ENCODE measurements around the gene FAM118B. TPM values are rescaled to one million over a fixed set of nuclear protein-coding genes. Genes with fewer than 3 reads are reported as not detected.

The FAM118B gene
- total RNA-seq, 2 donors from 2014 or later = 6.7 to 36.9 TPM

- no peak for TF ChIP-seq CTCF (IDR thresholded peaks at IDR 0.05)
- TF ChIP-seq POLR2A (IDR thresholded peaks at IDR 0.05) = no peak
- Histone ChIP-seq H3K36me3 (replicated peaks in 1 of 2; ENCODE audit: insufficient read depth in 1 of 2, low read depth in 2 of 2) (peaks cover 30 to 50% of the 10 kb centered on the region in 2 donors), H3K4me1 (peaks cover 16% of the 10 kb centered on the region), H3K4me3 (no peak overlapping the region), H3K27ac (no peak overlapping the region), H3K27me3 (no peaks in the 10 kb centered on the region), H3K9me3 (no peaks in the 10 kb centered on the region)
- intact Hi-C loops (cut with DNase I) = no loop called here
- ATAC-seq = no peak
- no peak for DNase-seq
- WGBS, 2 donors = 90 to 92% methylated on average over 6 of the region's 6 CpGs
Measured at GRCh38 chr11:126263489-126263888, 51.9 kb downstream of the FAM118B start.

- DNase-seq (no peak), ATAC-seq (no peak)
- Histone ChIP-seq H3K27ac (no peak overlapping the region), H3K36me3 (replicated peaks in 1 of 2; ENCODE audit: insufficient read depth in 1 of 2, low read depth in 2 of 2) (peaks cover 30 to 50% of the 10 kb centered on the region in 2 donors), H3K4me1 (peaks cover 24% of the 10 kb centered on the region), H3K27me3 (no peaks in the 10 kb centered on the region), H3K4me3 (no peak overlapping the region), H3K9me3 (no peaks in the 10 kb centered on the region)
- intact Hi-C loops (cut with DNase I) = no loop called here
- TF ChIP-seq CTCF (IDR thresholded peaks at IDR 0.05) (no peak), POLR2A (IDR thresholded peaks at IDR 0.05) (no peak)
- 71 to 77% methylated on average over 8 of the region's 8 CpGs for WGBS, 2 donors
Measured at GRCh38 chr11:126265811-126266210, 54.2 kb downstream of the FAM118B start.

- DNase-seq (peak; percentile 86 to 93 (median 90)), ATAC-seq (peak; percentile 45)
- TF ChIP-seq CTCF (IDR thresholded peaks at IDR 0.05) = no peak
- TF ChIP-seq POLR2A (IDR thresholded peaks at IDR 0.05) = peak in 1 of 3 donors; percentile 29
- peak overlapping the region; percentile 85 to 91 (median 88) for H3K27ac ChIP-seq
- H3K9me3 ChIP-seq = no peaks in the 10 kb centered on the region
- peak overlapping the region; percentile 68 to 78 for H3K4me3 ChIP-seq
- 25 to 33% methylated on average over 6 of the region's 6 CpGs for WGBS, 2 donors
- intact Hi-C loops (cut with DNase I) = no loop called here
- no peaks in the 10 kb centered on the region for H3K27me3 ChIP-seq
- H3K36me3 ChIP-seq (replicated peaks in 1 of 2; ENCODE audit: insufficient read depth in 1 of 2, low read depth in 2 of 2) = peaks cover 30 to 39% of the 10 kb centered on the region in 2 donors
- peaks cover 24% of the 10 kb centered on the region for H3K4me1 ChIP-seq
Measured at GRCh38 chr11:126267650-126268049, 56.1 kb downstream of the FAM118B start.

GRCh38 chr11:126268361-126268707 lies 56.8 kb downstream of the FAM118B start:
- H3K9me3 ChIP-seq = no peaks in the 10 kb centered on the region
- H3K27ac ChIP-seq = peak overlapping the region; percentile 85 to 91 (median 88)
- peak; percentile 4 for ATAC-seq
- WGBS, 2 donors = 0 to 1% methylated on average over 23 of the region's 23 CpGs
- H3K36me3 ChIP-seq (replicated peaks in 1 of 2; ENCODE audit: insufficient read depth in 1 of 2, low read depth in 2 of 2) = peaks cover 26 to 32% of the 10 kb centered on the region in 2 donors
- intact Hi-C loops (cut with DNase I) = no loop called here
- peak overlapping the region; percentile 68 to 78 for H3K4me3 ChIP-seq
- peaks cover 24% of the 10 kb centered on the region for H3K4me1 ChIP-seq
- no peak for DNase-seq
- H3K27me3 ChIP-seq = no peaks in the 10 kb centered on the region
- TF ChIP-seq POLR2A (IDR thresholded peaks at IDR 0.05) (no peak), CTCF (IDR thresholded peaks at IDR 0.05) (no peak)

Measured in body of pancreas (tissue), 4 donors.